ENCODE results near the gene MAPRE3. TPM values are rescaled to one million over a fixed set of nuclear protein-coding genes. Genes with fewer than 3 reads are reported as not detected.

MAPRE3 gene
- total and polyA plus RNA-seq, 9 of the 15 experiments (the other 6 are each of a cell fraction or from before 2014, with no cell fraction given): 0.70 to 43.2 (median 12.6) TPM

DNA sequence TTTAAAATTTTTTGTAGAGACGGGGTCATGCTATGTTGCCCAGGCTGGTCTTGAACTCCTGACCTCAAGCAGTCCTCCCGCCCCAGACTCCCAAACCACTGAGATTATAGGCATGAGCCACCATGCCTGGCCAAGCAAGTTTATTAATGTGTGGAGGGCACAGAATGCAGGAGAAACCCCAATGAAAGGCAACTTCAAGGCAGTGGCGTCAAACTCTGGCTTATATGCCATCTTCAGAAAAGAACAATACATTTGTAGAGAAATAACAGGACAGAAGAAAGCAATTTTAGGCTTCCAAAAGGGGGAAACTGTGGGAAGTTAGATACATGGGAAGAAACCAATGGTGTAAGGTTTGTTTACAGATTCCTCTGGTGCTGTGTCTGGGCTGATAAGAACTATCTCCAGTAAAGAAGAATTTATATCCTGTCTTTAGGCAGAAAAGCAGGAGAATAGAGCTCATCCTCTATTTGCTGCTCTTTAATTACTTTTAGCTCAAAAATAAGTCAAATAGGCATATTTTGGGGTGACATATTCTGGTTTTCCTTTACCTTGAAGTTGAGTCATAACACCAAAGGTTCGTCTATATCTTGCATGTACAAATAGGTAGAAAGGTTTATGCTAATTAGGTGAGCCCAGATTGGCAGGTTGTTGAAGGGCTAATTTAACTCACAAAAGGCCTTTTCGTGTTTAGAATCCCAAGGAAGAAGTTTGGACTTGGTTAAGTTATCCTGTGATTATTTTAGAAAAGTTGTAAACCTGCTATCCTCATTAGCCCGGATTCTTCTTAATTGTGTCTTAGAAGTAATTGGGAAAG is 36.4 kb downstream of the MAPRE3 start (continued):
- TF ChIP-seq, protein P1, sequence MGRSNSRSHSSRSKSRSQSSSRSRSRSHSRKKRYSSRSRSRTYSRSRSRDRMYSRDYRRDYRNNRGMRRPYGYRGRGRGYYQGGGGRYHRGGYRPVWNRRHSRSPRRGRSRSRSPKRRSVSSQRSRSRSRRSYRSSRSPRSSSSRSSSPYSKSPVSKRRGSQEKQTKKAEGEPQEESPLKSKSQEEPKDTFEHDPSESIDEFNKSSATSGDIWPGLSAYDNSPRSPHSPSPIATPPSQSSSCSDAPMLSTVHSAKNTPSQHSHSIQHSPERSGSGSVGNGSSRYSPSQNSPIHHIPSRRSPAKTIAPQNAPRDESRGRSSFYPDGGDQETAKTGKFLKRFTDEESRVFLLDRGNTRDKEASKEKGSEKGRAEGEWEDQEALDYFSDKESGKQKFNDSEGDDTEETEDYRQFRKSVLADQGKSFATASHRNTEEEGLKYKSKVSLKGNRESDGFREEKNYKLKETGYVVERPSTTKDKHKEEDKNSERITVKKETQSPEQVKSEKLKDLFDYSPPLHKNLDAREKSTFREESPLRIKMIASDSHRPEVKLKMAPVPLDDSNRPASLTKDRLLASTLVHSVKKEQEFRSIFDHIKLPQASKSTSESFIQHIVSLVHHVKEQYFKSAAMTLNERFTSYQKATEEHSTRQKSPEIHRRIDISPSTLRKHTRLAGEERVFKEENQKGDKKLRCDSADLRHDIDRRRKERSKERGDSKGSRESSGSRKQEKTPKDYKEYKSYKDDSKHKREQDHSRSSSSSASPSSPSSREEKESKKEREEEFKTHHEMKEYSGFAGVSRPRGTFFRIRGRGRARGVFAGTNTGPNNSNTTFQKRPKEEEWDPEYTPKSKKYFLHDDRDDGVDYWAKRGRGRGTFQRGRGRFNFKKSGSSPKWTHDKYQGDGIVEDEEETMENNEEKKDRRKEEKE (IDR thresholded peaks at IDR 0.05; ENCODE audit: borderline replicate concordance in 1 of 2, control insufficient read depth in 1 of 2, low read depth in 2 of 2, low read length in 1 of 2): no peak
- TF ChIP-seq ETV1 (tag; conservative IDR thresholded peaks at IDR 0.05; ENCODE audit: low read depth) (peak; percentile 53), NBN (IDR thresholded peaks at IDR 0.05; ENCODE audit: low read depth) (peak; percentile 22; the same call in 1 of the 2 replicates), LCOR (CRISPR knock-in tag; IDR thresholded peaks at IDR 0.05) (0 out of 2 replicates have a peak, but pooled peaks have one; percentile 35), HDAC8 (tag; IDR thresholded peaks at IDR 0.05) (no peak), WHSC1 (IDR thresholded peaks at IDR 0.05; ENCODE audit: low read length) (no peak), SP1 (CRISPR knock-in tag; IDR thresholded peaks at IDR 0.05) (no peak), ZNF12 (CRISPR knock-in tag; IDR thresholded peaks at IDR 0.05) (no peak), HEY1 (CRISPR knock-in tag; IDR thresholded peaks at IDR 0.05; ENCODE audit: borderline replicate concordance) (no peak), SMAD1 (IDR thresholded peaks at IDR 0.05; ENCODE audit: low read depth, low read length, partially characterized antibody) (no peak), SP2 (IDR thresholded peaks at IDR 0.05; ENCODE audit: extremely low read depth, low read depth, low read length, poor library complexity, severe bottlenecking) (no peak), L3MBTL2 (IDR thresholded peaks at IDR 0.05) (peak; percentile 64), NR2F6 (CRISPR knock-in tag; IDR thresholded peaks at IDR 0.05) (0 out of 2 replicates have a peak, but pooled peaks have one; percentile 29)
- TF ChIP-seq, protein P2, sequence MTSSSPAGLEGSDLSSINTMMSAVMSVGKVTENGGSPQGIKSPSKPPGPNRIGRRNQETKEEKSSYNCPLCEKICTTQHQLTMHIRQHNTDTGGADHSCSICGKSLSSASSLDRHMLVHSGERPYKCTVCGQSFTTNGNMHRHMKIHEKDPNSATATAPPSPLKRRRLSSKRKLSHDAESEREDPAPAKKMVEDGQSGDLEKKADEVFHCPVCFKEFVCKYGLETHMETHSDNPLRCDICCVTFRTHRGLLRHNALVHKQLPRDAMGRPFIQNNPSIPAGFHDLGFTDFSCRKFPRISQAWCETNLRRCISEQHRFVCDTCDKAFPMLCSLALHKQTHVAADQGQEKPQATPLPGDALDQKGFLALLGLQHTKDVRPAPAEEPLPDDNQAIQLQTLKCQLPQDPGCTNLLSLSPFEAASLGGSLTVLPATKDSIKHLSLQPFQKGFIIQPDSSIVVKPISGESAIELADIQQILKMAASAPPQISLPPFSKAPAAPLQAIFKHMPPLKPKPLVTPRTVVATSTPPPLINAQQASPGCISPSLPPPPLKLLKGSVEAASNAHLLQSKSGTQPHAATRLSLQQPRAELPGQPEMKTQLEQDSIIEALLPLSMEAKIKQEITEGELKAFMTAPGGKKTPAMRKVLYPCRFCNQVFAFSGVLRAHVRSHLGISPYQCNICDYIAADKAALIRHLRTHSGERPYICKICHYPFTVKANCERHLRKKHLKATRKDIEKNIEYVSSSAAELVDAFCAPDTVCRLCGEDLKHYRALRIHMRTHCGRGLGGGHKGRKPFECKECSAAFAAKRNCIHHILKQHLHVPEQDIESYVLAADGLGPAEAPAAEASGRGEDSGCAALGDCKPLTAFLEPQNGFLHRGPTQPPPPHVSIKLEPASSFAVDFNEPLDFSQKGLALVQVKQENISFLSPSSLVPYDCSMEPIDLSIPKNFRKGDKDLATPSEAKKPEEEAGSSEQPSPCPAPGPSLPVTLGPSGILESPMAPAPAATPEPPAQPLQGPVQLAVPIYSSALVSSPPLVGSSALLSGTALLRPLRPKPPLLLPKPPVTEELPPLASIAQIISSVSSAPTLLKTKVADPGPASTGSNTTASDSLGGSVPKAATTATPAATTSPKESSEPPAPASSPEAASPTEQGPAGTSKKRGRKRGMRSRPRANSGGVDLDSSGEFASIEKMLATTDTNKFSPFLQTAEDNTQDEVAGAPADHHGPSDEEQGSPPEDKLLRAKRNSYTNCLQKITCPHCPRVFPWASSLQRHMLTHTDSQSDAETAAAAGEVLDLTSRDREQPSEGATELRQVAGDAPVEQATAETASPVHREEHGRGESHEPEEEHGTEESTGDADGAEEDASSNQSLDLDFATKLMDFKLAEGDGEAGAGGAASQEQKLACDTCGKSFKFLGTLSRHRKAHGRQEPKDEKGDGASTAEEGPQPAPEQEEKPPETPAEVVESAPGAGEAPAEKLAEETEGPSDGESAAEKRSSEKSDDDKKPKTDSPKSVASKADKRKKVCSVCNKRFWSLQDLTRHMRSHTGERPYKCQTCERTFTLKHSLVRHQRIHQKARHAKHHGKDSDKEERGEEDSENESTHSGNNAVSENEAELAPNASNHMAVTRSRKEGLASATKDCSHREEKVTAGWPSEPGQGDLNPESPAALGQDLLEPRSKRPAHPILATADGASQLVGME (CRISPR knock-in tag; IDR thresholded peaks at IDR 0.05): 0 out of 2 replicates have a peak, but pooled peaks have one; percentile 51
- TF ChIP-seq, protein P3, sequence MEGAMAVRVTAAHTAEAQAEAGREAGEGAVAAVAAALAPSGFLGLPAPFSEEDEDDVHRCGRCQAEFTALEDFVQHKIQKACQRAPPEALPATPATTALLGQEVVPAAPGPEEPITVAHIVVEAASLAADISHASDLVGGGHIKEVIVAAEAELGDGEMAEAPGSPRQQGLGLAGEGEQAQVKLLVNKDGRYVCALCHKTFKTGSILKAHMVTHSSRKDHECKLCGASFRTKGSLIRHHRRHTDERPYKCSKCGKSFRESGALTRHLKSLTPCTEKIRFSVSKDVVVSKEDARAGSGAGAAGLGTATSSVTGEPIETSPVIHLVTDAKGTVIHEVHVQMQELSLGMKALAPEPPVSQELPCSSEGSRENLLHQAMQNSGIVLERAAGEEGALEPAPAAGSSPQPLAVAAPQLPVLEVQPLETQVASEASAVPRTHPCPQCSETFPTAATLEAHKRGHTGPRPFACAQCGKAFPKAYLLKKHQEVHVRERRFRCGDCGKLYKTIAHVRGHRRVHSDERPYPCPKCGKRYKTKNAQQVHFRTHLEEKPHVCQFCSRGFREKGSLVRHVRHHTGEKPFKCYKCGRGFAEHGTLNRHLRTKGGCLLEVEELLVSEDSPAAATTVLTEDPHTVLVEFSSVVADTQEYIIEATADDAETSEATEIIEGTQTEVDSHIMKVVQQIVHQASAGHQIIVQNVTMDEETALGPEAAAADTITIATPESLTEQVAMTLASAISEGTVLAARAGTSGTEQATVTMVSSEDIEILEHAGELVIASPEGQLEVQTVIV (CRISPR knock-in tag; IDR thresholded peaks at IDR 0.05; ENCODE audit: borderline replicate concordance): 0 out of 2 replicates have a peak, but pooled peaks have one; percentile 27

All from K562 (cell line).